C1 segment of cervical spinal cord (tissue), 14 donors: Measurements from ENCODE around the gene ASAP2.

Experiments
- DNase-seq, 14 donors: peaks; one replicate each; lab custom pipeline; 2025; lab: John Stamatoyannopoulos, UW

The ASAP2 gene

DNA sequence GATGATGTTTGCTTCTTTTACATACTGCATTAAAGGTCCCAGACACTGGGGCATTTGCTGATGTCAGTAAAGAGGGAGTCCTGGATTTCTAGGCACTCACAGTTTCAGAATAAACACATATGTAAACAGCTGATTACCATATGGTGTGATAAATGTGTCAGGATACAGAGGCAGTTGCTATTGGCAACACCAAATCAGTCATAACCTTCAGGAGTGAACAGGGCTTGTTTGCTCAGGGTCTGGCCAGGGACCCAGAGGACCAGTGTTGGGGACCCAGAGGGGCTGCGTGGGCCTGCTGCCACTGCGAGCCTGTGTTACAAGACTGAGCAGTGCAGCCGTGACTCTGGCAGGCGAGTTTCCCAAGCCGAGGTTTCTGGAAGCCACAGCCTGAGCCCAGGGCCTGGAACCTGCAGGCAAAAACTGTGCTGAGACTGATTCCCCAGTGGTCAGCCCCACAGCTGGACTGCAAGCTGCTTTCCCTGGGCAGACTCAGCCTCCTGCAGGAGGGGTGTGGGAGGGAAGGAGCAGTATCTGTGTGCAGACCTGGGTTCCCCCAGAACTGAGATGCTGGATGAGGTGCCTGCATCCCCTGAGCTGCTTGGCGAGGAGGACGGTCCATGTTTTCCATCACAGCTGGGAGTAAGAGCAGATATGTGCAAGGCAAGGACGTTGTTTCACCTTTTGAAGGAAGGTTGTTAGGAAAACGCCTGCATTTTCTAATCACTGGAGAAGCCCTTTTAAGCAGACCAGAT is 23.6 kb downstream of the ASAP2 start:
- DNase-seq: peak in 1 of 14 donors; percentile 53

- peak in 4 of 14 donors; percentile 38 to 62 (median 49) for DNase-seq
Measured at GRCh38 chr2:9230881-9231280, 24.3 kb downstream of the ASAP2 start.

GRCh38 chr2:9231291-9232165 is 24.9 kb downstream of the ASAP2 start:
- peak in 1 of 14 donors; percentile 62 for DNase-seq

GRCh38 chr2:9232166-9232479 is 25.5 kb downstream of the ASAP2 start:
- no peak for DNase-seq

GRCh38 chr2:9232886-9233285 is 26.3 kb downstream of the ASAP2 start:
- DNase-seq: no peak

GRCh38 chr2:9234680-9235146 is 28.1 kb downstream of the ASAP2 start:
- peak in 1 of 14 donors; percentile 56 for DNase-seq

GRCh38 chr2:9235147-9236044 is 28.8 kb downstream of the ASAP2 start:
- peak in 1 of 14 donors; percentile 39 for DNase-seq

DNA sequence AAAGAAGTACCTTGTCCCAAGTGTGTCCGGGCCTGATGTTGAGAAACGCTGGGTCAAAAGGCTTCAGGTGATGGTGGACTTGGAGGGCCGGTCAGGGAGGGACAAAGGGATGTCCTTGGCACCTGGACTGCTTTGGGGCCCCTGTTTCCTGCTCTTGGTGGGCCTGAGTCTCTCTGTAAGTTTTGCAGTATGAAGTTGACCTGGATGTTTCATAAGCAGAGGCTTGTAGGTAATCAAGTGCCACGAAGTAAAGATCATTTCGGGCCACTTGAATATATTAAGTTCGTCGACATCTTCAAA is 29.4 kb downstream of the ASAP2 start:
- DNase-seq: no peak

- DNase-seq: peak in 3 of 14 donors; percentile 14 to 38 (median 34)
Measured at GRCh38 chr2:9236867-9237266, 30.3 kb downstream of the ASAP2 start.

GRCh38 chr2:9237831-9238230 is 31.2 kb downstream of the ASAP2 start:
- DNase-seq: no peak

GRCh38 chr2:9238591-9239326 is 32.1 kb downstream of the ASAP2 start:
- DNase-seq: peak in 2 of 14 donors; percentile 28 to 94

DNA sequence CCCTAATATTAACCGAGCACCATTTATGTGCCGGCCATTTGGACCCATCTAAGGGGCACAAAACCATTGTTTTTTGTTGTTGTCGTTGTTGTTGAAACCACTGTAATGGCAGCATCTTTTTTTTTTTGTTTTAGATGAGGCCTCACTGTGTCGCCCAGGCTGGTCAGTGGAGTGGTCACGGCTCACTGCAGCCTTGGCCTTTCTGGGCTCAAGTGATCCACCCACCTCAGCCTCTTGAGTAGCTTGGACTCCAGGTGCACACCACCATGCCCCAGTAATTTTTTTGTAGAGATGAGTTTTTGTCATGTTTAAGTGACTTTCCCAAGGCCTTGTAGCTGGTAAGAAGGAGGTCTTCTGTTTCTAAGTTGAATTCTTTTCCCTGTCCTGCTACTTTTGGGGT is 33.0 kb downstream of the ASAP2 start:
- no peak for DNase-seq

DNA sequence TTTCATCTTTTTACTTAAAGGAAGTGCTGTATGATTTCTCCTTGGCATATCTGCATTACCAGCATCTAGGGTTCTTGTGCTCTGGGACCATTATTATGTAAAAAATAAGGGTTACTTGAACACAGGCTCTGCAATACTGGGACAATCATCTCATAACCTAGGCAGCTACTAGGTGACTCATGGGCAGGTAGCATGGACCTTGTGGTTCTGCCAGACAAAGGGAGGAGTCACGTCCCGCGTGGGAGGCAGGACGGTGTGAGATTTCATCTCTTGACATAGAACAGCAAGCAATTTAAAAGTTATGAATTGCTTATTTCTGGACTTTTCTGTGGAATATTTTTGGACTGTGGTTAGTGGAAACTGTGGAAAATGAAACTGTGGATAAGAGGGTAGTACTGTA is 34.1 kb downstream of the ASAP2 start:
- DNase-seq: no peak

GRCh38 chr2:9241233-9241632 is 34.6 kb downstream of the ASAP2 start:
- no peak for DNase-seq

DNA sequence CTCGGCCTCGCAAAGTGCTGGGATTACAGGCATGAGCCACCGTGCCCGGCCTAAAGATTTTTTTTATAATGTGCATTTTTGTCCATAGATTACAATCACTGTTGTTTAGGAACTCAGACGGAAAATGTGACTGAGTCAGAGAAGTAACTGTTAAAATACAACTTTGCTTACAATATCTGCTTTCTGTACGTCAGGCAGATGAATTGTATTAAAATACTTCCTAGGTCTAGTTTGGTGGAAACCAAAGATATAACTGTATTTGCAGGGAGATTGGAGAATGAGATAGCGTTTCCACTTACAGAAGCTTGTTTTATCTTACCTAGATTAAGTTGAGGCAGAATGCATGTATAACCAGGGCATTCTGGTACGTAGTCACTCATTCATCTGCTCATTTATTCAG is 36.7 kb downstream of the ASAP2 start:
- DNase-seq: no peak

DNA sequence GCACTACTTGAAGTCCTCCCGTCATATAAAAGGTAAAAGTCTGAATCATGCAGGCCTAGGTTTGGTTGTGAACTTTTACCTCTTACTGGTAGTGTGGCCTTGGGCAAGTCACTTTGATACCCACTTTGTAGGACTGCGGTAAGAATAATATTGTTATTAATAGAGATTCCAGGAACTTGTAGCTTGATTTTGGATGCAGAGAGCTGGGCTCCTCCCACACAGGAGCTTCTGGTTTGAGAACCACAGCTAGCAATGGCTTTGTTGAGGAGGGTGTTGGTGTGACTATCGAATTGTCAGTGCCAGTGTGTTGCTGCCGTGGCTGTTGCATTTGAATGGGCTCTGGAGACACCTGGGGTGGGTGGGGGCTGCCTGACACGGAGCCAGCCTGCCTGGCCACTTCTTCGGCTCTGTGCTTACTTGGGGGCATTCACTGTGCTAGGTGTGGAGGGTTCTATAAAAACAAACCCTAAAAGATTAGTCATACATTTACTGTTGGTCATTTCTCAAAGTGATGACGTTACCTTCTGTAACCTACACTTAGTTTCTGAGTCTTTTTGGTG is 38.5 kb downstream of the ASAP2 start:
- DNase-seq: no peak

DNA sequence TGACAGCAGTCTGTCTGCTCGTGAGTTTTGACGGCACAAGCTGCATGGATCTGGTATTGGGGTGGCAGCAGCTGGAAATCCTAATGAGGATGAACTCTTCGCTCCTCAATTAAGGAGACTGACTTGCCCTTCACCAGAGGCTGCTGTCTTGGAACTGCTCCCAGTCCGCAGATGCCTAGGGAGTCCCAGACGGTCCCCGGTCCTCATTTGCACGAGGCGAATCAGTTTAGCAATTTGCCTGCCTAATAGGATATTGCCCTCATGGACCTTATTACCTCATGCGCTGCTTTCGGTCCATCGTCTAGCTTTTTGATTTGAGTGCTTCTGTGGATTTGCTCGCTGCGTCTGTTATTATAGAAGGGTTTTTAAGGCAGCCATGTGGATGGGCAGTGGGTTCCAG is 40.6 kb downstream of the ASAP2 start:
- DNase-seq: peak in 1 of 14 donors; percentile 18

DNA sequence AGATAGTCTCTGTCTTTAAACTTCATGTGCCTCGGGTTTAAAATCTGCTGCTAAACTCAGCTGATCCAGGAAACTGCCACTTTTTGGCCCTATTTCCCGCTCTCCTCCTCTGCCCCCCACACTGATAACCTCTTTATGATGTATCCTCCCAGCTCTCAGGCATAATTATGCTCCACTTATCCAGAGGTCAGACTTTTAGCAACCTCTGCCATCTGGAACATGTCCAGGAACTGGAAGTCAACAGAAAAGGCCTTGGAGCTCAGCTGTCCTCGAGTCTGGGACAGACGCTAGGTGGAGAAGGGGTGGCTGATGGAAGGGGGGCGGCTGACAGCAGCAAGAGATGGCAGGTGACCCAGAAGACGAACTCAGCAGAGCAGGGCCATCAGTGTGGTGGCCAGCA is 41.2 kb downstream of the ASAP2 start:
- no peak for DNase-seq

- no peak for DNase-seq
Measured at GRCh38 chr2:9248363-9248762, 41.8 kb downstream of the ASAP2 start.

DNA sequence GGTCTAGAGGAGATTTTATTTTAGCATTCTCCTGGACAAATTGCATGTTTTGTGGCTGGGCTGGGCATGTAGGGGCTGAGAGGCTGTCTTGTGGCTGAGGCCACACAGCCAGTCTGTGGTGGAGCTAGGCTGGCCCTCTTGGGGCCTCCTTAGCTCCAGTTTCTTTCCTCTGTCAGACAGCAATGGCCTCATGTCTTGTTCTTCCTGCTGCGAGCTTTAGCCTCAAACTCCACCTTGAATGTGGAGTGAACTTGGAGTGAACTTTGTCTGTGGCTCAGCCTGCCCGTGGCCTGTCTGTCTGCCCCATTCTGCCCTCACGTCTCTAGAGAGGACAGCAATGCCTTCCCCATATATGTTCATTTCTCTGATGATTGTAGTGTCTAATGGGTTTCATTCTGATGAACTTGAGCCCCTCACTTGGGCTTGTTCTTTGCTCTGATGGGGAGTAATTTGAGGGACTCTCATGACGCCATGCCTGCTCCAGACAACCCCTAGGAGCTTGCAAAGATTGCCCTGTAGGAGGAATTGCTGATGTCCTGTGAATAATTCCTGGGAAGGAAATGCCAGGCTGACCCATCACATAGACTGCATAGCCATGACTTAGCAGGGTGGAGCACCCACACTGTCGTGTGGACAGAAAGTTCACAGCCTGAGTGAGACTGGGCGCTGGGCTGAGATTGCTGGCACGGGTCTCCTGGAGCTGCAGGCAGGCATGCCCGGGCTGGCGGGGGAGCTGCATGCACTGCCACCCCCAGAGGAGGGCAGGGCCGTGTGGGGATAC is 42.6 kb downstream of the ASAP2 start:
- DNase-seq: no peak
